Neural cell (in vitro differentiated cells): ENCODE data around the gene TUBB1. TPM values are rescaled to one million over a fixed set of nuclear protein-coding genes. Genes with fewer than 3 reads are reported as not detected.

ENCODE experiments used
- H2AFZ ChIP-seq: fragments of 200-600, 300-800 bp; sonication (generic), shearing (Covaris generic); 2 replicates; pipeline ENCODE4 v1.6.0; 2014; ENCODE audit warnings: low read depth, mild to moderate bottlenecking, antibody characterized with exemption, low read length, moderate library complexity
- H3F3A ChIP-seq: fragments of 200-600 bp; shearing (Covaris generic); 2 replicates; pipeline ENCODE4 v1.6.1; 2016; ENCODE audit warnings: mild to moderate bottlenecking, moderate library complexity, mixed read lengths, antibody characterized with exemption, low read length; ENCODE audit not compliant: insufficient read depth, poor library complexity, severe bottlenecking
- H3K27ac ChIP-seq: fragments of 200-600, 300-800 bp; sonication (generic), shearing (Covaris generic); 2 replicates; pipeline ENCODE4 v1.5.1; 2014; ENCODE audit warnings: mild to moderate bottlenecking, low read length, moderate library complexity
- H3K27me3 ChIP-seq: fragments of 300-800, 200-600 bp; sonication (generic), shearing (Covaris generic); 2 replicates; pipeline ENCODE4 v1.6.0; 2014; ENCODE audit warnings: mild to moderate bottlenecking, low read depth, low read length, moderate library complexity; ENCODE audit not compliant: insufficient read depth
- H3K36me3 ChIP-seq: fragments of 300-800, 200-600 bp; sonication (generic), shearing (Covaris generic); 2 replicates; pipeline ENCODE4 v1.5.1; 2014; ENCODE audit warnings: mild to moderate bottlenecking, antibody characterized with exemption, low read length, moderate library complexity; ENCODE audit not compliant: insufficient read depth
- H3K4me2 ChIP-seq: fragments of 300-800, 200-600 bp; sonication (generic), shearing (Covaris generic); 2 replicates; pipeline ENCODE4 v1.6.0; 2014; ENCODE audit warnings: mild to moderate bottlenecking, low read length
- H3K4me3 ChIP-seq: fragments of 300-800, 200-600 bp; sonication (generic), shearing (Covaris generic); 2 replicates; pipeline ENCODE4 v1.5.1; 2014; ENCODE audit warnings: mild to moderate bottlenecking, low read length, moderate library complexity
- H3K79me2 ChIP-seq: fragments of 200-600 bp; shearing (Covaris generic); replicated peaks from 2 replicates; pipeline ENCODE4 v1.6.0; 2014; ENCODE audit warnings: mild to moderate bottlenecking, low read length, moderate library complexity; ENCODE audit not compliant: insufficient read depth
- H3K9ac ChIP-seq: fragments of 300-800, 200-600 bp; sonication (generic), shearing (Covaris generic); 2 replicates; pipeline ENCODE4 v1.6.1; 2016; ENCODE audit warnings: mild to moderate bottlenecking, low read length, mixed read lengths
- H3K9me2 ChIP-seq: fragments of 200-600 bp; shearing (Covaris generic); 2 replicates; pipeline ENCODE4 v1.6.1; 2016; ENCODE audit warnings: mild to moderate bottlenecking, low read length, mixed read lengths; ENCODE audit not compliant: insufficient read depth
- H3K9me3 ChIP-seq: fragments of 200-600, 300-800 bp; sonication (generic), shearing (Covaris generic); 2 replicates; pipeline ENCODE4 v1.6.1; 2016; ENCODE audit warnings: mild to moderate bottlenecking, mixed run types, low read length, moderate library complexity, mixed read lengths
- H4K20me1 ChIP-seq: fragments of 200-600 bp; shearing (Covaris generic); 2 replicates; pipeline ENCODE4 v1.6.1; 2016; ENCODE audit warnings: mild to moderate bottlenecking, mixed run types; ENCODE audit not compliant: insufficient read depth
- CTCF ChIP-seq: fragments of 450-650 bp; IDR thresholded peaks from 2 replicates; pipeline ENCODE4 v1.5.1; 2014; ENCODE audit warnings: antibody characterized with exemption, mild to moderate bottlenecking, moderate library complexity; ENCODE audit not compliant: poor library complexity, severe bottlenecking
- EP300 ChIP-seq: fragments of 450-650 bp; conservative IDR thresholded peaks from 2 replicates; pipeline ENCODE4 v1.6.1; 2014; ENCODE audit warnings: antibody characterized with exemption, mild to moderate bottlenecking, moderate library complexity; ENCODE audit not compliant: poor library complexity, severe bottlenecking
- EZH2 ChIP-seq: fragments of 200-600, 300-800 bp; shearing (Covaris generic), sonication (generic); IDR thresholded peaks from 2 replicates; pipeline ENCODE4 v1.6.1; 2014; ENCODE audit warnings: antibody characterized with exemption, low read length, borderline replicate concordance, mild to moderate bottlenecking; ENCODE audit not compliant: insufficient read depth, poor library complexity, severe bottlenecking
- MXI1 ChIP-seq: fragments of 450-650 bp; conservative IDR thresholded peaks from 2 replicates; pipeline ENCODE4 v1.6.1; 2014; ENCODE audit warnings: antibody characterized with exemption, mild to moderate bottlenecking; ENCODE audit not compliant: poor library complexity, severe bottlenecking
- POLR2AphosphoS5 ChIP-seq: IDR thresholded peaks from 2 replicates; pipeline ENCODE4 v1.6.1; 2012
- RAD21 ChIP-seq: fragments of 450-650 bp; conservative IDR thresholded peaks from 2 replicates; pipeline ENCODE4 v1.6.1; 2014; ENCODE audit warnings: antibody characterized with exemption, mild to moderate bottlenecking, moderate library complexity
- REST ChIP-seq: IDR thresholded peaks from 2 replicates; pipeline ENCODE4 v1.6.1; 2012; ENCODE audit warnings: borderline replicate concordance
- SMC3 ChIP-seq: fragments of 450-650 bp; conservative IDR thresholded peaks from 2 replicates; pipeline ENCODE4 v1.6.1; 2014; ENCODE audit warnings: antibody characterized with exemption, mild to moderate bottlenecking, moderate library complexity; ENCODE audit not compliant: poor library complexity
- TAF1 ChIP-seq: IDR thresholded peaks from 2 replicates; pipeline ENCODE4 v1.6.1; 2012; ENCODE audit warnings: low read depth
- polyA plus RNA-seq: library from polyadenylated mRNA; depleted of rRNA; stranded (reverse); fragments of >200 nt; gene quantifications from 2 replicates; pipeline ENCODE4 v1.2.3, GENCODE V29; 2014

The TUBB1 gene
- polyA plus RNA-seq, 1 donor from 2014 or later = not detected

- no peaks in the 10 kb centered on the region for H3K36me3 ChIP-seq
- no peaks in the 10 kb centered on the region for H3K9me2 ChIP-seq
- no peaks in the 10 kb centered on the region for H3K9me3 ChIP-seq
- no peak overlapping the region for H3K27ac ChIP-seq
- TF ChIP-seq RAD21 (no peak), CTCF (no peak)
- no peaks in the 10 kb centered on the region for H3F3A ChIP-seq
- H3K4me3 ChIP-seq = no peak overlapping the region
- H3K27me3 ChIP-seq = no peaks in the 10 kb centered on the region
- no peak overlapping the region for H3K4me2 ChIP-seq
- no peak overlapping the region for H3K9ac ChIP-seq
- H4K20me1 ChIP-seq = no peaks in the 10 kb centered on the region
- peaks cover 17% of the 10 kb centered on the region for H3K79me2 ChIP-seq
- no peak overlapping the region for H2AFZ ChIP-seq
Observed at GRCh38 chr20:58978351-58979190, 40.7 kb upstream of the TUBB1 start.

- H2AFZ ChIP-seq = peak within 1 kb of the TSS; percentile 73
- H4K20me1 ChIP-seq = no peaks in the 10 kb centered on the region
- H3K9me2 ChIP-seq = no peaks in the 10 kb centered on the region
- H3K27me3 ChIP-seq = no peaks in the 10 kb centered on the region
- H3K79me2 ChIP-seq = peaks cover 25% of the 10 kb centered on the region
- no peaks in the 10 kb centered on the region for H3K36me3 ChIP-seq
- peak within 1 kb of the TSS; percentile 86 for H3K4me2 ChIP-seq
- no peaks in the 10 kb centered on the region for H3K9me3 ChIP-seq
- H3K27ac ChIP-seq = peak within 1 kb of the TSS; percentile 67
- TF ChIP-seq SMC3 (no peak), POLR2AphosphoS5 (peak; percentile 89), CTCF (no peak), TAF1 (no peak), EP300 (peak; percentile 16), EZH2 (no peak), REST (no peak), RAD21 (peak; percentile 18), MXI1 (peak; percentile 66)
- peak within 1 kb of the TSS; percentile 70 for H3K9ac ChIP-seq
- peak within 1 kb of the TSS; percentile 81 for H3K4me3 ChIP-seq
- H3F3A ChIP-seq = no peaks in the 10 kb centered on the region
Observed at GRCh38 chr20:58980711-58981627, 38.3 kb upstream of the TUBB1 start, which contains the start of gene NELFCD. Gene NELFCD, plus strand, starts transcription at chr20:58981256. Its CDS starts 54 bp downstream, at chr20:58981310.
